ENCODE data around the gene ZMAT2. TPM values are rescaled to one million over a fixed set of nuclear protein-coding genes. Genes with fewer than 3 reads are reported as not detected.

ZMAT2 gene
- total RNA-seq, 6 experiments from 2014 or later: 11.6 to 26.4 (median 18.0) TPM

Small RNA genes lying within 50 kb of the gene (small RNA-seq; reads per million reads assigned to genes)
- gene VTRNA1-1 (226 to 269 reads per million in 2 experiments), gene VTRNA1-2 (2.3 to 2.4 reads per million in 2 experiments), gene VTRNA1-3 (2.5 to 3.9 reads per million in 2 experiments)

Other genes starting within 250 kb of the ZMAT2 start
- 10 to 100 TPM; 10.7 to 19.5 (median 13.6) TPM for gene EIF4EBP3, start 152.8 kb upstream of the ZMAT2 start, total RNA-seq
- gene SRA1, start 143.0 kb upstream of the ZMAT2 start, total RNA-seq: 10 to 100 TPM; 14.4 to 35.4 (median 18.6) TPM
- 10 to 100 TPM in 5 of 6 experiments, 1 to 10 TPM in 1; 9.6 to 24.3 (median 14.3) TPM for gene APBB3, start 135.8 kb upstream of the ZMAT2 start, total RNA-seq
- 10 to 100 TPM; 28.1 to 38.5 (median 30.2) TPM for gene SLC35A4, start 135.6 kb upstream of the ZMAT2 start, total RNA-seq
- 100 to 1,000 TPM; 174 to 513 (median 244) TPM for gene CD14, start 67.3 kb upstream of the ZMAT2 start, total RNA-seq
- gene TMCO6, start 61.0 kb upstream of the ZMAT2 start, total RNA-seq: 10 to 100 TPM in 5 of 6 experiments, 1 to 10 TPM in 1; 7.3 to 45.5 (median 23.6) TPM
- gene NDUFA2, start 52.8 kb upstream of the ZMAT2 start, total RNA-seq: 10 to 100 TPM; 35.4 to 56.8 (median 52.4) TPM
- 10 to 100 TPM; 26.6 to 50.7 (median 30.3) TPM for gene IK, start 52.6 kb upstream of the ZMAT2 start, total RNA-seq
- 10 to 100 TPM; 13.3 to 18.4 (median 15.0) TPM for gene WDR55, start 35.5 kb upstream of the ZMAT2 start, total RNA-seq
- gene DND1, start 26.9 kb upstream of the ZMAT2 start, total RNA-seq: 1 to 10 TPM in 1 of 6 experiments, under 1 TPM in 5; 0.27 to 1.4 (median 0.69) TPM
- 10 to 100 TPM; 22.8 to 46.6 (median 37.0) TPM for gene HARS1, start 9.1 kb upstream of the ZMAT2 start, total RNA-seq
- gene HARS2, start 9.0 kb upstream of the ZMAT2 start, total RNA-seq: 10 to 100 TPM in 4 of 6 experiments, 1 to 10 TPM in 2; 8.5 to 13.9 (median 11.5) TPM
- gene PCDHA1, start 85.7 kb downstream of the ZMAT2 start, total RNA-seq: not detected
- not detected for gene PCDHA2, start 94.4 kb downstream of the ZMAT2 start, total RNA-seq
- gene PCDHA3, start 100.6 kb downstream of the ZMAT2 start, total RNA-seq: under 1 TPM in 1 of 6 experiments, not detected in 5; 0.07 TPM
- under 1 TPM in 4 of 6 experiments, not detected in 2; 0.09 to 0.19 (median 0.13) TPM for gene PCDHA4, start 106.6 kb downstream of the ZMAT2 start, total RNA-seq
- under 1 TPM in 1 of 6 experiments, not detected in 5; 0.06 TPM for gene PCDHA5, start 121.2 kb downstream of the ZMAT2 start, total RNA-seq
- under 1 TPM in 1 of 6 experiments, not detected in 5; 0.12 TPM for gene PCDHA6, start 127.5 kb downstream of the ZMAT2 start, total RNA-seq
- under 1 TPM in 2 of 6 experiments, not detected in 4; 0.07 to 0.12 TPM for gene PCDHA7, start 133.8 kb downstream of the ZMAT2 start, total RNA-seq
- not detected for gene PCDHA8, start 140.7 kb downstream of the ZMAT2 start, total RNA-seq
- gene PCDHA9, start 147.9 kb downstream of the ZMAT2 start, total RNA-seq: not detected
- under 1 TPM in 3 of 6 experiments, not detected in 3; 0.05 to 0.07 (median 0.06) TPM for gene PCDHA10, start 155.4 kb downstream of the ZMAT2 start, total RNA-seq
- gene PCDHA11, start 168.5 kb downstream of the ZMAT2 start, total RNA-seq: under 1 TPM in 3 of 6 experiments, not detected in 3; 0.04 to 0.51 (median 0.07) TPM
- under 1 TPM in 4 of 6 experiments, not detected in 2; 0.18 to 0.51 (median 0.32) TPM for gene PCDHA12, start 174.9 kb downstream of the ZMAT2 start, total RNA-seq
- 1 to 10 TPM in 3 of 6 experiments, under 1 TPM in 2, not detected in 1; 0.35 to 1.8 (median 1.2) TPM for gene PCDHA13, start 181.7 kb downstream of the ZMAT2 start, total RNA-seq
- gene PCDHAC1, start 225.9 kb downstream of the ZMAT2 start, total RNA-seq: under 1 TPM; 0.18 to 0.86 (median 0.35) TPM

All from right lobe of liver (tissue), 5 donors.